Chondrocyte (in vitro differentiated cells): ENCODE results near the gene RAD18. TPM values are rescaled to one million over a fixed set of nuclear protein-coding genes. Genes with fewer than 3 reads are reported as not detected.

ENCODE experiments used
- DNase-seq: peaks from one replicate; pipeline ENCODE4 v3.0.0; 2021; ENCODE audit warnings: mixed read lengths, low spot score
- H3K27ac Mint-ChIP-seq: one replicate; pipeline ENCODE4 v1.8.0; 2021; ENCODE audit warnings: mild to moderate bottlenecking, moderate library complexity, mixed read lengths; ENCODE audit not compliant: unreplicated experiment
- H3K27me3 Mint-ChIP-seq: 2 replicates; pipeline ENCODE4 v1.8.0; 2021; ENCODE audit warnings: low read depth, mixed read lengths
- H3K36me3 Mint-ChIP-seq: 2 replicates; pipeline ENCODE4 v1.8.0; 2021; ENCODE audit warnings: low read depth, mixed read lengths
- H3K4me1 Mint-ChIP-seq: 2 replicates; pipeline ENCODE4 v1.8.0; 2021; ENCODE audit warnings: low read depth, mild to moderate bottlenecking, mixed read lengths
- H3K4me3 Mint-ChIP-seq: one replicate; pipeline ENCODE4 v1.8.0; 2021; ENCODE audit warnings: mild to moderate bottlenecking, moderate library complexity, mixed read lengths; ENCODE audit not compliant: unreplicated experiment
- H3K9me3 Mint-ChIP-seq: 2 replicates; pipeline ENCODE4 v1.8.0; 2021; ENCODE audit warnings: low read depth, mixed read lengths
- CTCF ChIP-seq: fragments of 200-600 bp; sonication (generic); IDR thresholded peaks from 2 replicates; pipeline ENCODE4 v1.5.0; 2021; ENCODE audit warnings: antibody characterized with exemption, mild to moderate bottlenecking, moderate library complexity
- total RNA-seq: library from RNA; stranded (reverse); gene quantifications from 3 replicates; pipeline ENCODE4 v1.2.1, GENCODE V29; 2021

Gene RAD18
- total RNA-seq, 1 donor from 2014 or later, result 9.7 TPM

GRCh38 chr3:8869613-8870012, 93.7 kb downstream of the RAD18 start:
- peaks cover 40% of the 10 kb centered on the region for H3K4me1 Mint-ChIP-seq
- no peak overlapping the region for H3K4me3 Mint-ChIP-seq
- no peak for TF ChIP-seq CTCF
- H3K27ac Mint-ChIP-seq, result peak overlapping the region; percentile 84
- peaks cover 5% of the 10 kb centered on the region for H3K9me3 Mint-ChIP-seq
- H3K27me3 Mint-ChIP-seq, result no peaks in the 10 kb centered on the region
- DNase-seq, result no peak
- H3K36me3 Mint-ChIP-seq, result no peaks in the 10 kb centered on the region

GRCh38 chr3:8868996-8869395, 94.3 kb downstream of the RAD18 start:
- Mint-ChIP-seq H3K27ac (peak overlapping the region; percentile 84), H3K9me3 (peaks cover 5% of the 10 kb centered on the region)

GRCh38 chr3:8867646-8868045, 95.6 kb downstream of the RAD18 start:
- no peaks in the 10 kb centered on the region for H3K36me3 Mint-ChIP-seq
- no peak for DNase-seq
- no peak for TF ChIP-seq CTCF
- H3K4me1 Mint-ChIP-seq, result peaks cover 27% of the 10 kb centered on the region
- peaks cover 5% of the 10 kb centered on the region for H3K9me3 Mint-ChIP-seq
- no peak overlapping the region for H3K4me3 Mint-ChIP-seq
- H3K27ac Mint-ChIP-seq, result no peak overlapping the region
- no peaks in the 10 kb centered on the region for H3K27me3 Mint-ChIP-seq

More at GRCh38 chr3:8868996-8869395, 94.3 kb downstream of the RAD18 start:
- no peak for TF ChIP-seq CTCF
- no peak for DNase-seq
- no peaks in the 10 kb centered on the region for H3K27me3 Mint-ChIP-seq
- peaks cover 35% of the 10 kb centered on the region for H3K4me1 Mint-ChIP-seq
- H3K4me3 Mint-ChIP-seq, result no peak overlapping the region
- H3K36me3 Mint-ChIP-seq, result no peaks in the 10 kb centered on the region

GRCh38 chr3:8865697-8866096, 97.6 kb downstream of the RAD18 start:
- peaks cover 5% of the 10 kb centered on the region for H3K9me3 Mint-ChIP-seq
- no peak for TF ChIP-seq CTCF
- DNase-seq, result no peak
- peaks cover 16% of the 10 kb centered on the region for H3K4me1 Mint-ChIP-seq
- H3K27ac Mint-ChIP-seq, result no peak overlapping the region
- H3K27me3 Mint-ChIP-seq, result no peaks in the 10 kb centered on the region
- no peaks in the 10 kb centered on the region for H3K36me3 Mint-ChIP-seq
- no peak overlapping the region for H3K4me3 Mint-ChIP-seq

GRCh38 chr3:8864402-8865350, 98.6 kb downstream of the RAD18 start:
- Mint-ChIP-seq H3K27ac (no peak overlapping the region), H3K4me3 (no peak overlapping the region), H3K9me3 (no peaks in the 10 kb centered on the region), H3K4me1 (peaks cover 9% of the 10 kb centered on the region), H3K36me3 (no peaks in the 10 kb centered on the region), H3K27me3 (no peaks in the 10 kb centered on the region)
- no peak for DNase-seq
- TF ChIP-seq CTCF, result no peak
